K562 (cell line): ENCODE data around the gene ASB13. TPM values are rescaled to one million over a fixed set of nuclear protein-coding genes. Genes with fewer than 3 reads are reported as not detected.

Source experiments
- CTCF ChIP-seq, 3 experiments: IDR thresholded peaks in 2 of 3; conservative IDR thresholded peaks in 1 of 3; 2 replicates each; pipeline ENCODE4 v1.5.1; 2011 to 2012; ENCODE audit warnings: low read length in 3 of 3, mild to moderate bottlenecking in 3 of 3, control low read depth in 2 of 3, improper control_type of control experiment in 1 of 3, inconsistent platforms in 1 of 3, low read depth in 1 of 3, mixed read lengths in 1 of 3, moderate library complexity in 1 of 3; ENCODE audit not compliant: insufficient read depth in 2 of 3
- FOSL1 ChIP-seq: fragments of 200-800 bp; sonication (Bioruptor generic); conservative IDR thresholded peaks from 2 replicates; pipeline ENCODE4 v1.6.1; 2016; ENCODE audit warnings: missing genetic modification characterization, missing compliant biosample characterization
- FOXJ3 ChIP-seq: sonication (generic); formaldehyde crosslinking; IDR thresholded peaks from 2 replicates; pipeline ENCODE4 v1.4.0; 2020; ENCODE audit warnings: mild to moderate bottlenecking, missing genetic modification reagents
- SMAD3 ChIP-seq: fragments of 450-650 bp; formaldehyde crosslinking; conservative IDR thresholded peaks from 2 replicates; pipeline ENCODE4 v1.4.0; 2020; ENCODE audit warnings: mild to moderate bottlenecking
- ZBTB40 ChIP-seq, 2 experiments: fragments of 450-650 bp in 1 of 2; sonication (generic) in 1 of 2; formaldehyde crosslinking in 1 of 2; IDR thresholded peaks; 2 replicates each; pipeline versions ENCODE4 v1.7.1 to v1.9.0; 2016 to 2022; ENCODE audit warnings: inconsistent platforms in 1 of 2, mild to moderate bottlenecking in 1 of 2, missing genetic modification reagents in 1 of 2
- ZNF12 ChIP-seq: sonication (generic); formaldehyde crosslinking; IDR thresholded peaks from 2 replicates; pipeline ENCODE4 v1.4.0; 2020; ENCODE audit warnings: mild to moderate bottlenecking, missing genetic modification reagents
- polyA plus RNA-seq, 8 experiments: library from polyadenylated mRNA; depleted of rRNA in 4 of 8; stranded (reverse) in 5 of 8; unstranded in 3 of 8; fragments of >200 nt; fragmentation: Nextera tagmentation in 2 of 8; fragmentation: Illumina TruSeq in 1 of 8; extraction: Ambion mirVana in 2 of 8; extraction: Trizol in 1 of 8; gene quantifications; 2 replicates each; pipeline versions ENCODE4 v1.2.1 to v1.2.3, GENCODE V29; 2011 to 2014; ENCODE audit warnings: inconsistent platforms in 1 of 8, missing spikeins in 1 of 8
- total RNA-seq, 7 experiments: library from RNA; depleted of rRNA in 6 of 7; stranded (reverse); fragments of >200 nt in 6 of 7; fragmentation: Illumina TruSeq in 2 of 7; extraction: Trizol in 2 of 7; gene quantifications; 2 replicates each; pipeline versions ENCODE4 v1.2.1 to v1.2.3, GENCODE V29; 2011 to 2021; ENCODE audit warnings: low replicate concordance in 1 of 7

The ASB13 gene
- total and polyA plus RNA-seq, 9 of the 15 experiments (the other 6 are each of a cell fraction or from before 2014, with no cell fraction given) = 5.2 to 28.8 (median 16.9) TPM

DNA sequence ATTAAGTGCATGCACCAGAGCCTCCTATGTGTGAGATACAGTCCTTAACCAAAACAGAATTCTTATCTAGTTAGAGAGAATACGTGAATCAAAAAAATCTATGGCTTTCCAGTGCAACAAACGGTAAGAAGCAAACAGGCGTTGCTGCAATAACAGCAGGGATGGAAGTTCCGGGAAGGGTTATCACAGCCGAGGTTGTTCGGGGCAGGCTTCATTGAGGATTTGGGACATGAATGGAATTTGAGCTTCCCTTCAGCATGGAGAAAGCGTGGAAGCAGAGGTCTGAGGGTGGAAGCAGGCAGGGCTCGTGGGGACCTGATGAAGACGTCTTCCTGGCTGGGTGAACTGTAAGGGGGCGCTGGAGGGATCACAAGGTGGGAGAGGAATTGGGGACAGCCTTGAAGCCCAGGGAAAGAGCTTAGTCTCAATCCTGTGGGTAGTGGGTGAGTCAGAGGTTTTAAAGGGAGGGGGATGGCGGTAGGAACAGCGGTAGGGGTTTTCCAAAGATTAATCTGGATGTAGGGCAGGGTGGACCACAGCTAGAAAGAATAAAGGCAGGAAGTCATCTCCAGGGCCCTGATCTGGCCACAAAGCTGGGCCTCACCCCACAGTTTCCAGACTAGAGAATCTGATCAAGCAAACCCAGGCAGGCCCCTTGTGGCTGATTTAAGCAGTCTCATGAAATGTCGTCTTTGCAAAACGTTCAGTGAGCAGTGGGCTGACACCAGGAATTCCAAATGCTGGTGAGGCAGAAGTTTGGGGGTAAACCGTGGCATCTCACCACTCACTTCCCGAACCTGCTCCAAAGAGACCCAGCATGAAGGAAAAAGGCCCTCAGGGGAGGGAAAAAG is 76.5 kb downstream of the ASB13 start (continued):
- TF ChIP-seq CTCF (IDR thresholded peaks at IDR 0.05 in 2 of 3, conservative IDR thresholded peaks at IDR 0.05 in 1 of 3; ENCODE audit: insufficient read depth in 2 of 3, low read depth in 1 of 3, low read length in 3 of 3) (peak; percentile 30 to 43 (median 42); a peak in 4 of 6 replicates), ZBTB40 (IDR thresholded peaks at IDR 0.05) (no peak), ZBTB40 (CRISPR knock-in tag; IDR thresholded peaks at IDR 0.05) (no peak), SMAD3 (CRISPR knock-in tag) (no peak), FOSL1 (tag) (peak; percentile 52), ZNF12 (CRISPR knock-in tag) (peak; percentile 90; the same call in 1 of the 2 replicates), FOXJ3 (CRISPR knock-in tag) (no peak)
